ENCODE results near the gene CARNS1. TPM values are rescaled to one million over a fixed set of nuclear protein-coding genes. Genes with fewer than 3 reads are reported as not detected.

CARNS1 gene
- total RNA-seq, 2 experiments from 2014 or later: 9.9 to 10.0 TPM

DNA sequence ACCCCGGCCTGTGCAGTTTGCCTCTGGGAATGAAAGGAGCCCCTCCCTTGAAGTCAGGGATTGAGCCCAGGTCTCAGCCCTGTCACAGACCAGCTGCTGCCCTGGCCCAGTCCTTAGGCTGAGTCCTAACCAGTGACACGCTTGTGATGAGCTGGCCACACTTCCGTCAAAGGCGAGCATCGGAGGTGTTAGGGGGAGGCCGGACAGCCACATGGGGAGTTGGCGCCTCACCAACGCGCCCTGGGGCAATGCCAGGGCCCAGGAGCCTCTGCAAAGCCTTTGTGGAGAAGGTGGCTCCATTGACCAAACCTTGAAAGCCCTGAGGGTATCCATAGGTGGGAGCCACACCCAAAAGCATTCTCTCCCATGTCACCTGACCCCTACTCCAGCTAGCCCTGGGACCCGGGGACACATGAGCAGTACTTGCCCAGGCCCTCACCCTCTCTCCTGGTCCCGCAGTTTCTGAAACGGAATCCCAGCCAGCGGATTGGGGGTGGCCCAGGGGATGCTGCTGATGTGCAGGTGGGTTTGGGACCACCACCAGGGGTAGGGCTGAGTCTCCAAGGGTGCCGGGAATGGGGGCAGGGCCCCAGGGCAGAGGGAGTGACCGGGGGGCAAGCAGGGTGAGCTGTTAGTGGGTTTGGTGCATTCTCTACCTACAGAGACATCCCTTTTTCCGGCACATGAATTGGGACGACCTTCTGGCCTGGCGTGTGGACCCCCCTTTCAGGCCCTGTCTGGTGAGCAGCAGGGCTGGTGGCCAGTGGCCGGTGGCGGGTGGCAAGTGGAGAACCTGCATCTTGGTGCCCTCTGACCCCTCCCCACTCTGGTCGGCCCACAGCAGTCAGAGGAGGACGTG is 18.3 kb downstream of the CARNS1 start:
- intact Hi-C loops (cut with DNase I, micrococcal nuclease): loop anchor here in 1 of 2 experiments (2.0 kb wide), 1 partner anchor 27 kb away; no protein-coding TSS in a partner anchor
- POLR2A ChIA-PET: interaction anchor here (0.8 to 17.7 kb wide), 12 partner anchors 9 to 82 kb away, joined by 3 to 411 read pairs (median 8); partner anchors contain the start of genes AIP, CARNS1, POLD4 and PPP1CA
- peak overlapping the region; percentile 52 to 94 for H3K27ac ChIP-seq (ENCODE audit: low read depth in 1 of 2, low read length in 2 of 2)
- no peaks in the 10 kb centered on the region for H3K27me3 Mint-ChIP-seq
- H3K4me1 Mint-ChIP-seq (ENCODE audit: low read depth): peaks cover 47% of the 10 kb centered on the region
- peaks cover 77% of the 10 kb centered on the region for H3K4me1 ChIP-seq (ENCODE audit: insufficient read depth, low read length)
- H3K4me3 ChIP-seq (ENCODE audit: low read length): no peak overlapping the region
- CTCF ChIA-PET: interaction anchor here (0.6 kb wide), 1 partner anchor 10 kb away, joined by 3 read pairs; no protein-coding TSS in a partner anchor
- H3K36me3 ChIP-seq (ENCODE audit: insufficient read depth, low read length): peaks cover 62% of the 10 kb centered on the region
- no peaks in the 10 kb centered on the region for H3K27me3 ChIP-seq (ENCODE audit: control insufficient read depth in 1 of 2, insufficient read depth in 2 of 2, low read length in 2 of 2)
- no peak for ATAC-seq (ENCODE audit: poor library complexity)
- H3K9me3 Mint-ChIP-seq: no peaks in the 10 kb centered on the region
- peak overlapping the region; percentile 66 for H3K4me3 Mint-ChIP-seq
- H3K36me3 Mint-ChIP-seq (ENCODE audit: low read depth): peaks cover 67% of the 10 kb centered on the region
- H3K9me3 ChIP-seq (ENCODE audit: control insufficient read depth in 1 of 2, insufficient read depth in 1 of 2, low read length in 2 of 2): no peaks in the 10 kb centered on the region
- DNase-seq: peak in 3 of 14 experiments; percentile 37 to 59 (median 51)
- TF ChIP-seq, protein P1, sequence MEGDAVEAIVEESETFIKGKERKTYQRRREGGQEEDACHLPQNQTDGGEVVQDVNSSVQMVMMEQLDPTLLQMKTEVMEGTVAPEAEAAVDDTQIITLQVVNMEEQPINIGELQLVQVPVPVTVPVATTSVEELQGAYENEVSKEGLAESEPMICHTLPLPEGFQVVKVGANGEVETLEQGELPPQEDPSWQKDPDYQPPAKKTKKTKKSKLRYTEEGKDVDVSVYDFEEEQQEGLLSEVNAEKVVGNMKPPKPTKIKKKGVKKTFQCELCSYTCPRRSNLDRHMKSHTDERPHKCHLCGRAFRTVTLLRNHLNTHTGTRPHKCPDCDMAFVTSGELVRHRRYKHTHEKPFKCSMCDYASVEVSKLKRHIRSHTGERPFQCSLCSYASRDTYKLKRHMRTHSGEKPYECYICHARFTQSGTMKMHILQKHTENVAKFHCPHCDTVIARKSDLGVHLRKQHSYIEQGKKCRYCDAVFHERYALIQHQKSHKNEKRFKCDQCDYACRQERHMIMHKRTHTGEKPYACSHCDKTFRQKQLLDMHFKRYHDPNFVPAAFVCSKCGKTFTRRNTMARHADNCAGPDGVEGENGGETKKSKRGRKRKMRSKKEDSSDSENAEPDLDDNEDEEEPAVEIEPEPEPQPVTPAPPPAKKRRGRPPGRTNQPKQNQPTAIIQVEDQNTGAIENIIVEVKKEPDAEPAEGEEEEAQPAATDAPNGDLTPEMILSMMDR (IDR thresholded peaks at IDR 0.05): no peak
- peak overlapping the region; percentile 78 for H3K27ac Mint-ChIP-seq

DNA sequence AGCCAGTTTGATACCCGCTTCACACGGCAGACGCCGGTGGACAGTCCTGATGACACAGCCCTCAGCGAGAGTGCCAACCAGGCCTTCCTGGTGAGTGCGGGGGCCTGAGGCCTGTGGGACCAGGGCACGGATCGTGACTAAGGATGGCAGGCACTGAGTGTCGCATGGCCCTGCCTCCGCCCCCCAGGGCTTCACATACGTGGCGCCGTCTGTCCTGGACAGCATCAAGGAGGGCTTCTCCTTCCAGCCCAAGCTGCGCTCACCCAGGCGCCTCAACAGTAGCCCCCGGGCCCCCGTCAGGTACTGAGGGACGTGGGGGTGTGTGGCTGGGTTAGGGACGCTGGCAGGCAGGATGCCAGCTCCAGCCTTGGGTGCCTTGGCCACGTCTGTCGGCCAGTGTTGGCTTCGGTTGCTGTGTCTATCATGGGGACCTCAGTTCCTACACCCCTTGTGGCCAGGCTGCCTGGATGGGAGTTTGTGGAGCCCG is 19.0 kb downstream of the CARNS1 start:
- H3K27me3 Mint-ChIP-seq: no peaks in the 10 kb centered on the region
- TF ChIP-seq, protein P1 (IDR thresholded peaks at IDR 0.05): no peak
- H3K4me1 ChIP-seq (ENCODE audit: insufficient read depth, low read length): peaks cover 77% of the 10 kb centered on the region
- H3K4me3 Mint-ChIP-seq: peak overlapping the region; percentile 66
- H3K4me3 ChIP-seq (ENCODE audit: low read length): peak overlapping the region; percentile 97
- no peaks in the 10 kb centered on the region for H3K27me3 ChIP-seq (ENCODE audit: control insufficient read depth in 1 of 2, insufficient read depth in 2 of 2, low read length in 2 of 2)
- H3K4me1 Mint-ChIP-seq (ENCODE audit: low read depth): peaks cover 50% of the 10 kb centered on the region
- H3K27ac Mint-ChIP-seq: peak overlapping the region; percentile 78
- H3K9me3 ChIP-seq (ENCODE audit: control insufficient read depth in 1 of 2, insufficient read depth in 1 of 2, low read length in 2 of 2): no peaks in the 10 kb centered on the region
- intact Hi-C loops (cut with DNase I, micrococcal nuclease): loop anchor here in 1 of 2 experiments (2.0 kb wide), 1 partner anchor 28 kb away; no protein-coding TSS in a partner anchor
- CTCF ChIA-PET: no interaction called here
- H3K36me3 ChIP-seq (ENCODE audit: insufficient read depth, low read length): peaks cover 59% of the 10 kb centered on the region
- peaks cover 68% of the 10 kb centered on the region for H3K36me3 Mint-ChIP-seq (ENCODE audit: low read depth)
- DNase-seq: peak in 2 of 14 experiments; percentile 39 to 50
- H3K9me3 Mint-ChIP-seq: no peaks in the 10 kb centered on the region
- POLR2A ChIA-PET: interaction anchor here (1.2 to 17.7 kb wide), 8 partner anchors 10 to 83 kb away, joined by 6 to 411 read pairs (median 11); partner anchors contain the start of genes CARNS1, PPP1CA, TBC1D10C and TMEM134
- peak overlapping the region; percentile 52 to 94 for H3K27ac ChIP-seq (ENCODE audit: low read depth in 1 of 2, low read length in 2 of 2)
- no peak for ATAC-seq (ENCODE audit: poor library complexity)

GRCh38 chr11:67435031-67435726 is 19.7 kb downstream of the CARNS1 start:
- Mint-ChIP-seq H3K27me3 (no peaks in the 10 kb centered on the region), H3K4me3 (peak overlapping the region; percentile 98), H3K27ac (peak overlapping the region; percentile 78), H3K36me3 (ENCODE audit: low read depth) (peaks cover 68% of the 10 kb centered on the region), H3K9me3 (no peaks in the 10 kb centered on the region), H3K4me1 (ENCODE audit: low read depth) (peaks cover 58% of the 10 kb centered on the region)
- Histone ChIP-seq H3K4me3 (ENCODE audit: low read length) (peak overlapping the region; percentile 97), H3K4me1 (ENCODE audit: insufficient read depth, low read length) (peaks cover 77% of the 10 kb centered on the region), H3K9me3 (ENCODE audit: control insufficient read depth in 1 of 2, insufficient read depth in 1 of 2, low read length in 2 of 2) (no peaks in the 10 kb centered on the region), H3K27me3 (ENCODE audit: control insufficient read depth in 1 of 2, insufficient read depth in 2 of 2, low read length in 2 of 2) (no peaks in the 10 kb centered on the region), H3K27ac (ENCODE audit: low read depth in 1 of 2, low read length in 2 of 2) (peak overlapping the region; percentile 52 to 94), H3K36me3 (ENCODE audit: insufficient read depth, low read length) (peaks cover 51% of the 10 kb centered on the region)
- intact Hi-C loops (cut with DNase I, micrococcal nuclease): loop anchor here in 1 of 2 experiments (2.0 kb wide), 1 partner anchor 28 kb away; no protein-coding TSS in a partner anchor
- ChIA-PET POLR2A (interaction anchor here (1.3 to 17.7 kb wide), 9 partner anchors 9 to 50 kb away, joined by 6 to 411 read pairs (median 87); partner anchors contain the start of genes AIP, CARNS1, PPP1CA and TBC1D10C), CTCF (no interaction called here)
- ATAC-seq (ENCODE audit: poor library complexity) (no peak), DNase-seq (peak in 1 of 14 experiments; percentile 37)
- TF ChIP-seq, protein P1 (IDR thresholded peaks at IDR 0.05): no peak
